ENCODE data around the gene ROBO4.

- TF ChIP-seq, protein P1, sequence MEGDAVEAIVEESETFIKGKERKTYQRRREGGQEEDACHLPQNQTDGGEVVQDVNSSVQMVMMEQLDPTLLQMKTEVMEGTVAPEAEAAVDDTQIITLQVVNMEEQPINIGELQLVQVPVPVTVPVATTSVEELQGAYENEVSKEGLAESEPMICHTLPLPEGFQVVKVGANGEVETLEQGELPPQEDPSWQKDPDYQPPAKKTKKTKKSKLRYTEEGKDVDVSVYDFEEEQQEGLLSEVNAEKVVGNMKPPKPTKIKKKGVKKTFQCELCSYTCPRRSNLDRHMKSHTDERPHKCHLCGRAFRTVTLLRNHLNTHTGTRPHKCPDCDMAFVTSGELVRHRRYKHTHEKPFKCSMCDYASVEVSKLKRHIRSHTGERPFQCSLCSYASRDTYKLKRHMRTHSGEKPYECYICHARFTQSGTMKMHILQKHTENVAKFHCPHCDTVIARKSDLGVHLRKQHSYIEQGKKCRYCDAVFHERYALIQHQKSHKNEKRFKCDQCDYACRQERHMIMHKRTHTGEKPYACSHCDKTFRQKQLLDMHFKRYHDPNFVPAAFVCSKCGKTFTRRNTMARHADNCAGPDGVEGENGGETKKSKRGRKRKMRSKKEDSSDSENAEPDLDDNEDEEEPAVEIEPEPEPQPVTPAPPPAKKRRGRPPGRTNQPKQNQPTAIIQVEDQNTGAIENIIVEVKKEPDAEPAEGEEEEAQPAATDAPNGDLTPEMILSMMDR (IDR thresholded peaks at IDR 0.05), result no peak
- TF ChIP-seq POLR2AphosphoS5 (IDR thresholded peaks at IDR 0.05), result no peak
- no peak for TF ChIP-seq POLR2A (IDR thresholded peaks at IDR 0.05)
Measured at GRCh38 chr11:124896071-124896750, 1.5 kb downstream of the ROBO4 start.

Measured in breast epithelium (tissue), 3 donors.